H1 (cell line): ENCODE data around the gene CASQ2. TPM values are rescaled to one million over a fixed set of nuclear protein-coding genes. Genes with fewer than 3 reads are reported as not detected.

Source experiments
- TCF12 ChIP-seq: IDR thresholded peaks from 2 replicates; pipeline ENCODE4 v1.6.1; 2011; ENCODE audit warnings: low read depth, mild to moderate bottlenecking, low read length
- polyA plus RNA-seq, 7 experiments: library from polyadenylated mRNA; depleted of rRNA in 3 of 7; stranded (reverse) in 5 of 7; unstranded in 2 of 7; fragments of >200 nt in 5 of 7; fragments of 200-250 nt in 2 of 7; gene quantifications; 1 replicate in 5 of 7; 2 replicates in 1 of 7; 4 replicates in 1 of 7; pipeline versions ENCODE4 v1.2.1 to v1.2.3, GENCODE V29; 2011 to 2013; ENCODE audit warnings: missing spikeins in 2 of 7, mixed read lengths in 2 of 7
- total RNA-seq: library from RNA; stranded (reverse); fragmentation: NEBNext Ultra II Directional; extraction: Animal tissue kit (Norgen Biotek cat#: 25700); gene quantifications from 2 replicates; pipeline ENCODE4 v1.2.1, GENCODE V29; 2021
- TF ChIP-seq, protein P1 (sequence below): IDR thresholded peaks from 2 replicates; pipeline ENCODE4 v1.6.1; 2012; ENCODE audit warnings: low read length, inconsistent platforms

Gene CASQ2
- total and polyA plus RNA-seq, 2 of the 8 experiments (the other 6 are each of a cell fraction or from before 2014, with no cell fraction given): not detected

DNA sequence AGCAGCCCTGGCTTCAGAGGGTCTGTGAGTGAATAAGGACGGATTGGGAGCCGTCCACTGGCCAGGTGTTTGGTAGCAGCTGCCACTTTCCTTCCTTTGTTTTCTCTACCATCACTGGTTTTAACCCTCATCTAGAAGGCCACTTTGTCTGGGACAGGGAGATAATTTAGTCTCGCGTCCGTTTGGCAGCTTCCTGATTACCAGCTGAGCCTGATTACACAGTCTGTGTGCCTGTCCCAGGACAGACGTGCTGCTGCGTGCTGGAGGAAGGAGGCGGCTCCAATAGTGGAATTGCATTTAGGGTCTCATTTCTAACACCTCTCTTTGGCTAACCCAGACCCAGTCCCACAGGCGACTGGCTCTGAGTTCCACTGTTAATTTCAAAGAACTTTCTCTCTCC, 24.6 kb upstream of the CASQ2 start (continued):
- TF ChIP-seq, protein P1, sequence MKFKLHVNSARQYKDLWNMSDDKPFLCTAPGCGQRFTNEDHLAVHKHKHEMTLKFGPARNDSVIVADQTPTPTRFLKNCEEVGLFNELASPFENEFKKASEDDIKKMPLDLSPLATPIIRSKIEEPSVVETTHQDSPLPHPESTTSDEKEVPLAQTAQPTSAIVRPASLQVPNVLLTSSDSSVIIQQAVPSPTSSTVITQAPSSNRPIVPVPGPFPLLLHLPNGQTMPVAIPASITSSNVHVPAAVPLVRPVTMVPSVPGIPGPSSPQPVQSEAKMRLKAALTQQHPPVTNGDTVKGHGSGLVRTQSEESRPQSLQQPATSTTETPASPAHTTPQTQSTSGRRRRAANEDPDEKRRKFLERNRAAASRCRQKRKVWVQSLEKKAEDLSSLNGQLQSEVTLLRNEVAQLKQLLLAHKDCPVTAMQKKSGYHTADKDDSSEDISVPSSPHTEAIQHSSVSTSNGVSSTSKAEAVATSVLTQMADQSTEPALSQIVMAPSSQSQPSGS: no peak
- TF ChIP-seq TCF12: no peak
- TF ChIP-seq, all 59 proteins: peak for 0
